HG03575 (cell line): ENCODE results near the gene PRKAR1B.
"Not testable (repeated sequence)": the region's sequence is repeated elsewhere in the genome, so short reads cannot be mapped to it uniquely, and the experiment has no call there.

Experiments used
- ATAC-seq: cut with Tn5 transposase; IDR thresholded peaks from one replicate; pipeline ENCODE4 v1.9.1; 2021; ENCODE audit not compliant: unreplicated experiment, insufficient number of reproducible peaks, low FRiP score; ENCODE audit errors: extremely low read depth

Gene PRKAR1B

DNA sequence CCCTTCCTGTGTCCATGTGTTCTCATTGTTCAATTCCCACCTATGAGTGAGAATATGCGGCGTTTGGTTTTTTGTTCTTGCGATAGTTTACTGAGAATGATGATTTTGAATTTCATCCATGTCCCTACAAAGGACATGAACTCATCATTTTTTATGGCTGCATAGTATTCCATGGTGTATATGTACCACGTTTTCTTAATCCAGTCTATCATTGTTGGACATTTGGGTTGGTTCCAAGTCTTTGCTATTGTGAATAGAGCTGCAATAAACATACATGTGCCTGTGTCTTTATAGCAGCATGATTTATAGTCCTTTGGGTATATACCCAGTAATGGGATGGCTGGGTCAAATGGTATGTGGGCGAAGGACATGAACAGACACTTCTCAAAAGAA, 17.0 kb upstream of the PRKAR1B start:
- not testable (repeated sequence) for ATAC-seq

GRCh38 chr7:743341-744127, 16.5 kb upstream of the PRKAR1B start:
- not testable (repeated sequence) for ATAC-seq

DNA sequence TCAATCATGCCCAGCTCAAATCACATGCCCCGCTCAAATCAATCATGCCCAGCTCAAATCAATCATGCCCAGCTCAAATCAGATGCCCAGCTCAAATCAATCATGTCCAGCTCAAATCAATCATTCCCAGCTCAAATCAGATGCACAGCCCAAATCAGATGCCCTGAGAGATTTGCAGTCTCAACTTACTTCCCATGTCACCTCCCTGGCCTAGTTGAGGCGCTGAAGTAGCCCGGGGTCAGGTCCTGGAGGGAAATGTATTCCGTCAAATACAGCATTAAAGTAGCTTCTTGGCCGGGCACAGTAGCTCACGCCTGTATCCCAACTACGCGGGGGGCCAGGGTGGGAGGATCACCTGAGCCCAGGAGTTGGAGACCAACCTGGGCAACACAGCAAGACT, 15.7 kb upstream of the PRKAR1B start:
- ATAC-seq: no peak

DNA sequence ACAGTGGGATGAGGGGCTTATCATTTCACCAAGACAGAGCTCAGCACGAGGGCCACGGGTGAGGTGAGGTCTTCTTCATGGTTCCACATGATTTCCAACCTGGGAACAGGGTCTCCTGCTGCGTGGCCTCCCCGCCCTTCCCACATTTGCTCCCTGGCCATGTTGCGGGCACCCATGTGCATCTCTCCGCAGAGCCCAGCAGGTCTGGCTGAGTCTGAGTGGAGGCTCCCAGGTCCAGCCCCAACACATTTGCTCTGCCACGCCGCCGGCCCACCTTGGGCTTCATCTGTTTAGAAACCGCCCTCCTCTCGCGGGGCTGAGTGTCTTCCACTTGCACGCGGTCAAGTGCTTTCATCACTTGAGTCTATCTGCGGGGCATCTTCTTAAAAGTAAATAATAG, 14.8 kb upstream of the PRKAR1B start:
- no peak for ATAC-seq

GRCh38 chr7:741191-741671, 14.2 kb upstream of the PRKAR1B start:
- ATAC-seq: no peak

- ATAC-seq: no peak
Measured at GRCh38 chr7:739983-740942, 13.2 kb upstream of the PRKAR1B start.

- ATAC-seq: no peak
Measured at GRCh38 chr7:739455-739982, 12.4 kb upstream of the PRKAR1B start.

DNA sequence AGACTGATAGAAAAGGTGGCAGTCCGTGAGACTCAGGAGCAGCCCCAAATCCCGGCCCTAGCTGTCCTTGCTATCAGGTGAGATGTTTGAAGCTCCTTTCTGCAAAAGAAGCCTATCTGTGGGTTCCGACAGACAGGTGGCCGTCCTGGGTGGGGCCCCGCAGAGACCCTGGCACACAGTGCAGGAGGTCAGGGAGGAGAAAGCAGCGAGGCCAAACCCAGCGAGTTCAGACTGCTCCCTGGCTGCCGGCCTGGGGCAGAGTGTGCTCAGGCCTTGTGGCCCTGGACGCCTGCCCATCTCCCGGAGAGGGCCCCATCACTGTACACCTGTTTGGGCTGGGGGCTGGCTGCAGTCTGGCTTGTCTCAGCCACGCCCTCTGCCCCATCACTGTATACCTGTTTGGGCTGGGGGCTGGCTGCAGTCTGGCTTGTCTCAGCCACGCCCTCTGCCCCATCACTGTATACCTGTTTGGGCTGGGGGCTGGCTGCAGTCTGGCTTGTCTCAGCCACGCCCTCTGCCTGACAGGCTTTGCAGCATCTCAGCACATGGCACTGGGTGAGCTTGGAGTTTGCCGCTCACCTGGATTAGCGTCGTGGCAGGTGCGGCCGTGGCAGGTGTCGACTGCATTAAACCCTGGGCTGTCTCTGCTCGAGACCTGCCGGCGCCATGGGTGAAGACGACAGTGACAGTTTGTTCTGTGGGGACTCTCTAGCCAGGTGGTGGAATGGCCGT, 11.8 kb upstream of the PRKAR1B start:
- ATAC-seq: no peak

- ATAC-seq: no peak
Measured at GRCh38 chr7:738241-738640, 11.2 kb upstream of the PRKAR1B start.

GRCh38 chr7:734808-735207, 7.7 kb upstream of the PRKAR1B start:
- no peak for ATAC-seq

- ATAC-seq: no peak
Measured at GRCh38 chr7:734214-734613, 7.1 kb upstream of the PRKAR1B start.

DNA sequence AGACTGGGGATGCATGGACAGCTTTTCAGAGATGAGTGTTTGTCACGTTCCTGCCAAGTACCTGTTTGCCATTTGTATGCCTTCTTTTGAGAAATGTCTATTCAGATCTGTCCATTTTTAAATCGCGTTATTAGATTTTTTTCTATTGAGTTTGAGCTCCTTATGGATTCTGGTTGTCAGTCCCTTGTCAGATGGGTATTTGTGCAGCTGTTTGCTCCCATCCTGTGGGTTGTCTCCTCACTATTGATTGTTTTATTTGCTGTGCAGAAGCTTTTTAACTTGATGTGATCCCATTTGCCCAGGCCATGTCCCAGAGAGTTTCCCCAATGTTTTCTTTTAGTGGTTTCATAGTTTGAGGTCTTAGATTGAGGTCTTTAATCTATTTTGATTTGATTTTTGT, 5.5 kb upstream of the PRKAR1B start:
- no peak for ATAC-seq

- ATAC-seq: no peak
Measured at GRCh38 chr7:732094-732541, 5.0 kb upstream of the PRKAR1B start.

DNA sequence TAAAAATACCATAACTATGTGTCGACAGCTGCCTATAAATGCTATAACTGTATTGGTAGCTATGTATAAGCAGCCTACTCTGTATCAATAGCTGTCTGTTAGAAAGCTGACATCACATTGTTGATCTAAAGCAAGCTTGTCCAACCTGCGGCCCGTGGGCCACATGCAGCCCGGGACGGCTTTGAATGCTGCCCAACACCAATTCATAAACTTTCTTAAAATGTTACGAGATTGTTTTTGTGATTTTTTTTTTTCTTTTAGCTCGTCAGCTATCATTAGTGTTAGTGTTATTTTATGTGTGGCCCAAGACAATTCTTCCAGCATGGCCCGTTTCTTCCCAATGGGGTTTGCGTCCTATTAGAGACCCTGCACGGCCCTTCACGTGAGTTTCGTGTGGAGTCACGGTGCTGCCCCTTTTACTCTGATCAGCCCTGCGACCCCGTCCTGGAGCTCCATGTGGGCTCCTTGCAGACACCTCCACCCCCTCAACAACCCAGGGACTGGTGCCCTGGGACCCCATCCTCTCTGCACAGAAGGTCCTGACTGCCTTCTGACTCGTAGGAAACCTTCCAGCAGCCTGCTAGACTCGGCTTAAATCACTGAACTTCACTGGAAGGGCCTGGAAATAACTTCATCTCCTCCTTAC, 4.5 kb upstream of the PRKAR1B start:
- ATAC-seq: no peak

GRCh38 chr7:730501-731439, 3.7 kb upstream of the PRKAR1B start:
- no peak for ATAC-seq

DNA sequence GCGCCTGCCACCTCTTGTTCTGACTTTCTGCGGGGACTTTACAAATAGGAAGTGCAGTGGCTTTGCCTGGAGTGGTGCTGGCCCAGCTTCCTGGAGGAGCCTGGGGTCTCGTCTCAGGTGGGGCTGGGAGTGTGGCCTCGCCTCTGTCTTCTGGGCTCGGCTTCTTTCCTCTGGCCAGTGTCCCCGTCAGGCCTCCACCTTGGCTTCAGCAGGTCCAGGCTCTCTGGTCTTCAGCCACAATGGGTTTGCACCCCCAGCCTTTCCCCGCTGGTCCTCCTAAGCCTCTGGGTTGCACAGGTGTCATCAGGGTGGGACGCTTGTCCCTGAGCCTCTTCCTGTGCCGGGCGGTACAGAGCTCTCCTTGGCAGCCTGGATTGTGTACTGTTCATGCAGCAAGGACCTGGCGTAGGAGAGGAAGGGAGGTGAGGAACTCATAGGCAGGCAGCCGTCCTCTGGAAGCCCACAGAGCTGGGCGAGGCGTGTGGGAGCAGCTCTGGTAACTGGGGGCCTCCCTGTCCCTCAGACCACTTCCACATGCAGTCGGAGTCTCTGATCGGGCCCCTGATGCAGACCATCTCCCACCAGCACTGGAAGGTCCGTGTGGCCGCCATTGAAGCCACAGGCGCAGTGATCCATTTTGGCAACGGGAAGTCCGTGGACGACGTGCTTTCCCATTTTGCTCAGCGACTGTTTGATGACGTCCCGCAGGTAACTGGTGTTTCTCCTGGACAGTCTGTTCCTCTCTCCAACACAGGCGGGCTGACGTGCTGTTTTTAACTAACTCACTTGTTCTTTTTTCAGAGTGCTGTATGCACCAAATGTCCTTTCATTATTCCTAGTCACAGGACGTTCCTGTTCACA, 2.3 kb upstream of the PRKAR1B start:
- ATAC-seq: no peak

- ATAC-seq: no peak
Measured at GRCh38 chr7:728602-729001, 1.5 kb upstream of the PRKAR1B start.
